GM23338 (cell line): ENCODE data around the gene ARHGAP4. TPM values are rescaled to one million over a fixed set of nuclear protein-coding genes. Genes with fewer than 3 reads are reported as not detected.

ENCODE experiments used
- ATAC-seq: fragments of 200-7000 bp; cut with Tn5 transposase; 3 replicates; pipeline ENCODE4 v1.9.1; 2020
- DNase-seq: peaks from one replicate; pipeline ENCODE4 v3.0.0-alpha.2; 2015; ENCODE audit warnings: low spot score
- H2AFZ ChIP-seq: fragments of 200-600 bp; sonication (generic); 2 replicates; pipeline ENCODE4 v1.8.0; 2016; ENCODE audit warnings: antibody characterized with exemption, mild to moderate bottlenecking, moderate library complexity
- H3F3A ChIP-seq: fragments of 200-600 bp; sonication (generic); replicated peaks from 2 replicates; pipeline ENCODE4 v1.8.0; 2017; ENCODE audit warnings: antibody characterized with exemption, mixed run types, low read depth
- H3K27ac ChIP-seq: fragments of 200-600 bp; sonication (generic); 2 replicates; pipeline ENCODE4 v1.6.1; 2016; ENCODE audit warnings: low read depth
- H3K27me3 ChIP-seq: fragments of 200-600 bp; sonication (generic); 2 replicates; pipeline ENCODE4 v1.8.0; 2016; ENCODE audit warnings: mild to moderate bottlenecking, mixed run types, moderate library complexity; ENCODE audit not compliant: insufficient read depth
- H3K36me3 ChIP-seq: fragments of 200-600 bp; sonication (generic); 2 replicates; pipeline ENCODE4 v1.8.0; 2016; ENCODE audit warnings: mild to moderate bottlenecking; ENCODE audit not compliant: insufficient read depth
- H3K4me1 ChIP-seq: fragments of 200-600 bp; sonication (generic); 2 replicates; pipeline ENCODE4 v1.8.0; 2016; ENCODE audit warnings: mild to moderate bottlenecking, moderate library complexity; ENCODE audit not compliant: insufficient read depth
- H3K4me2 ChIP-seq: fragments of 200-600 bp; sonication (generic); 2 replicates; pipeline ENCODE4 v1.7.1; 2017; ENCODE audit warnings: mixed run types
- H3K4me3 ChIP-seq: fragments of 200-600 bp; sonication (generic); 2 replicates; pipeline ENCODE4 v1.6.1; 2016; ENCODE audit warnings: mixed run types
- H3K79me2 ChIP-seq: fragments of 200-600 bp; sonication (generic); replicated peaks from 2 replicates; pipeline ENCODE4 v1.8.0; 2017; ENCODE audit warnings: mild to moderate bottlenecking; ENCODE audit not compliant: insufficient read depth
- H3K9me2 ChIP-seq: fragments of 200-600 bp; sonication (generic); 2 replicates; pipeline ENCODE4 v1.8.0; 2017; ENCODE audit not compliant: insufficient read depth
- H4K20me1 ChIP-seq: fragments of 200-600 bp; sonication (generic); replicated peaks from 2 replicates; pipeline ENCODE4 v1.8.0; 2017; ENCODE audit warnings: mild to moderate bottlenecking; ENCODE audit not compliant: insufficient read depth
- H3K27ac Mint-ChIP-seq: 2 replicates; pipeline ENCODE4 v1.8.0; 2020; ENCODE audit warnings: inconsistent platforms, mild to moderate bottlenecking, moderate library complexity, mixed read lengths
- H3K27me3 Mint-ChIP-seq: 3 replicates; pipeline ENCODE4 v1.8.0; 2022; ENCODE audit warnings: low read depth, mild to moderate bottlenecking, moderate library complexity, mixed read lengths, inconsistent platforms; ENCODE audit not compliant: insufficient read depth, poor library complexity
- H3K36me3 Mint-ChIP-seq: 3 replicates; pipeline ENCODE4 v1.8.0; 2021; ENCODE audit warnings: low read depth, mild to moderate bottlenecking, inconsistent platforms, moderate library complexity, mixed read lengths
- H3K4me1 Mint-ChIP-seq: 3 replicates; pipeline ENCODE4 v1.8.0; 2020; ENCODE audit warnings: mild to moderate bottlenecking, inconsistent platforms, mixed read lengths
- H3K4me3 Mint-ChIP-seq: 3 replicates; pipeline ENCODE4 v1.8.0; 2021; ENCODE audit warnings: moderate library complexity, mild to moderate bottlenecking, inconsistent platforms, mixed read lengths
- H3K9me3 Mint-ChIP-seq: 3 replicates; pipeline ENCODE4 v1.8.0; 2020; ENCODE audit warnings: moderate library complexity, mild to moderate bottlenecking, inconsistent platforms, mixed read lengths
- CREB1 ChIP-seq: fragments of 250-450 bp; sonication (Bioruptor Pico); IDR thresholded peaks from 2 replicates; pipeline ENCODE4 v1.5.0; 2020; ENCODE audit warnings: low read depth, mild to moderate bottlenecking, moderate library complexity
- CTCF ChIP-seq, 2 experiments: fragments of 200-600 bp in 1 of 2; sonication (generic) in 1 of 2; conservative IDR thresholded peaks; 2 replicates each; pipeline versions ENCODE4 v1.5.1 to v1.6.1; 2016 to 2017; ENCODE audit warnings: antibody characterized with exemption in 2 of 2, low read depth in 2 of 2, mild to moderate bottlenecking in 2 of 2, moderate library complexity in 1 of 2
- EZH2 ChIP-seq: fragments of 200-600 bp; sonication (generic); IDR thresholded peaks from one replicate; pipeline ENCODE4 v1.8.0; 2017; ENCODE audit warnings: antibody characterized with exemption, mild to moderate bottlenecking, low read depth; ENCODE audit not compliant: unreplicated experiment
- EZH2phosphoT487 ChIP-seq: fragments of 200-600 bp; sonication (generic); IDR thresholded peaks from one replicate; pipeline ENCODE4 v1.8.1; 2018; ENCODE audit warnings: antibody characterized with exemption; ENCODE audit not compliant: unreplicated experiment
- JUNB ChIP-seq: IDR thresholded peaks from one replicate; pipeline ENCODE4 v1.6.1; 2016; ENCODE audit warnings: antibody characterized with exemption; ENCODE audit not compliant: unreplicated experiment
- NANOG ChIP-seq: IDR thresholded peaks from 2 replicates; pipeline ENCODE4 v1.6.1; 2016; ENCODE audit warnings: antibody characterized with exemption, borderline replicate concordance
- POLR2AphosphoS5 ChIP-seq: IDR thresholded peaks from 2 replicates; pipeline ENCODE4 v1.6.1; 2016; ENCODE audit warnings: antibody characterized with exemption, low read depth
- REST ChIP-seq: IDR thresholded peaks from one replicate; pipeline ENCODE4 v1.6.1; 2018; ENCODE audit warnings: antibody characterized with exemption; ENCODE audit not compliant: unreplicated experiment
- STAT1 ChIP-seq: IDR thresholded peaks from one replicate; pipeline ENCODE4 v1.6.1; 2016; ENCODE audit warnings: antibody characterized with exemption; ENCODE audit not compliant: unreplicated experiment
- ZNF114 ChIP-seq: fragments of 250-450 bp; sonication (Bioruptor Pico); IDR thresholded peaks from 2 replicates; pipeline ENCODE4 v1.5.0; 2020; ENCODE audit warnings: mild to moderate bottlenecking, moderate library complexity
- ZNF331 ChIP-seq: fragments of 250-450 bp; sonication (Bioruptor Pico); IDR thresholded peaks from 2 replicates; pipeline ENCODE4 v1.5.0; 2020; ENCODE audit warnings: low read depth, mild to moderate bottlenecking, moderate library complexity
- ZNF462 ChIP-seq: fragments of 250-450 bp; sonication (Bioruptor Pico); IDR thresholded peaks from 2 replicates; pipeline ENCODE4 v1.5.0; 2020; ENCODE audit warnings: mild to moderate bottlenecking, moderate library complexity
- polyA plus RNA-seq: library from polyadenylated mRNA; unstranded; fragments of >200 nt; fragmentation: Nextera tagmentation; extraction: Ambion mirVana; gene quantifications from 2 replicates; pipeline ENCODE4 v1.2.1, GENCODE V29; 2016
- total RNA-seq: library from RNA; depleted of rRNA; stranded (reverse); fragments of >200 nt; shearing (Covaris generic); gene quantifications from 2 replicates; pipeline ENCODE4 v1.2.3, GENCODE V29; 2014
- TF ChIP-seq, protein P1 (sequence below): IDR thresholded peaks from 2 replicates; pipeline ENCODE4 v1.6.1; 2016; ENCODE audit warnings: antibody characterized with exemption

Gene ARHGAP4
- total and polyA plus RNA-seq, 2 experiments from 2014 or later, result 21.5 to 59.5 TPM

DNA sequence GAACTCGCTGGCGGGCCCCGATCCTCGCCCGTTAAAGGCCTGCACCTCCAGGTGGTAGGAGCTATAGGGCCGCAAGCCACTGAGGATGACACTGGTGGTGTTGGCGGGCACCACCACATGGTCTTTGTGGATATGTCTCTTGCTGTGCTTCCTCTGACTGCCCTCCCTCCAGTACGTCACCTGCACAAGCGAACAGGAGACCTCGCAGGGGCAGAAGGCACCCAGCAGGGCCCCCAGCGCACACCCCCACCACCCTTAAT is 60.8 kb downstream of the ARHGAP4 start:
- DNase-seq (no peak), ATAC-seq (no peak)
- Histone ChIP-seq H3F3A (no peaks in the 10 kb centered on the region), H3K27me3 (no peaks in the 10 kb centered on the region), H2AFZ (no peak overlapping the region), H3K9me2 (no peaks in the 10 kb centered on the region), H4K20me1 (no peaks in the 10 kb centered on the region), H3K4me1 (no peaks in the 10 kb centered on the region; the same call in 1 of the 2 replicates), H3K4me3 (no peak overlapping the region), H3K36me3 (no peaks in the 10 kb centered on the region), H3K4me2 (no peak overlapping the region), H3K79me2 (no peaks in the 10 kb centered on the region), H3K27ac (no peak overlapping the region)
- H3K4me1 Mint-ChIP-seq, result peaks cover 15% of the 10 kb centered on the region
- TF ChIP-seq POLR2AphosphoS5 (no peak), EZH2 (no peak), CTCF (conservative IDR thresholded peaks at IDR 0.05; ENCODE audit: low read depth in 2 of 2) (no peak), JUNB (no peak), ZNF114 (CRISPR knock-in tag) (no peak), EZH2phosphoT487 (no peak), CREB1 (no peak), NANOG (no peak), ZNF331 (CRISPR knock-in tag) (no peak), REST (no peak), ZNF462 (no peak), STAT1 (no peak)
- TF ChIP-seq, protein P1, sequence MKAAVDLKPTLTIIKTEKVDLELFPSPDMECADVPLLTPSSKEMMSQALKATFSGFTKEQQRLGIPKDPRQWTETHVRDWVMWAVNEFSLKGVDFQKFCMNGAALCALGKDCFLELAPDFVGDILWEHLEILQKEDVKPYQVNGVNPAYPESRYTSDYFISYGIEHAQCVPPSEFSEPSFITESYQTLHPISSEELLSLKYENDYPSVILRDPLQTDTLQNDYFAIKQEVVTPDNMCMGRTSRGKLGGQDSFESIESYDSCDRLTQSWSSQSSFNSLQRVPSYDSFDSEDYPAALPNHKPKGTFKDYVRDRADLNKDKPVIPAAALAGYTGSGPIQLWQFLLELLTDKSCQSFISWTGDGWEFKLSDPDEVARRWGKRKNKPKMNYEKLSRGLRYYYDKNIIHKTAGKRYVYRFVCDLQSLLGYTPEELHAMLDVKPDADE, result no peak
- no peaks in the 10 kb centered on the region for H3K9me3 Mint-ChIP-seq
- H3K27ac Mint-ChIP-seq, result no peak overlapping the region
- H3K27me3 Mint-ChIP-seq, result peaks cover 3% of the 10 kb centered on the region
- H3K4me3 Mint-ChIP-seq, result no peak overlapping the region
- H3K36me3 Mint-ChIP-seq, result peaks cover 17% of the 10 kb centered on the region
